OCI-LY1 (cell line): Measurements from ENCODE around the gene VIPAS39.
A peak's percentile ranks its signal among the peaks of the same experiment; 100 is the strongest.

ENCODE experiments used
- H2AFZ ChIP-seq: fragments of 200-600 bp; sonication (generic), shearing (Covaris generic); 2 replicates; pipeline ENCODE4 v1.6.0; 2014; ENCODE audit warnings: antibody characterized with exemption, mild to moderate bottlenecking, low read length
- H3F3A ChIP-seq: fragments of 200-600 bp; sonication (generic), shearing (Covaris generic); 2 replicates; pipeline ENCODE4 v1.6.0; 2014; ENCODE audit warnings: mild to moderate bottlenecking, antibody characterized with exemption, low read length, moderate library complexity; ENCODE audit not compliant: insufficient read depth
- H3K27ac ChIP-seq: fragments of 200-600 bp; sonication (generic); 2 replicates; pipeline ENCODE4 v1.5.1; 2014; ENCODE audit warnings: low read length, mixed run types, mild to moderate bottlenecking, low read depth; ENCODE audit not compliant: poor library complexity, severe bottlenecking
- H3K27me3 ChIP-seq: fragments of 200-600 bp; sonication (generic); 2 replicates; pipeline ENCODE4 v1.6.0; 2014; ENCODE audit warnings: antibody characterized with exemption, mild to moderate bottlenecking, low read length, moderate library complexity; ENCODE audit not compliant: insufficient read depth
- H3K36me3 ChIP-seq: fragments of 200-600 bp; sonication (generic); 2 replicates; pipeline ENCODE4 v1.6.1; 2014; ENCODE audit warnings: mild to moderate bottlenecking, antibody characterized with exemption, low read length, moderate library complexity, mixed read lengths; ENCODE audit not compliant: insufficient read depth
- H3K4me1 ChIP-seq: fragments of 200-600 bp; sonication (generic); 2 replicates; pipeline ENCODE4 v1.5.1; 2014; ENCODE audit warnings: mild to moderate bottlenecking, low read length, moderate library complexity; ENCODE audit not compliant: insufficient read depth, severe bottlenecking
- H3K4me2 ChIP-seq: fragments of 200-600 bp; sonication (generic), shearing (Covaris generic); 2 replicates; pipeline ENCODE4 v1.6.1; 2014; ENCODE audit warnings: low read length
- H3K4me3 ChIP-seq: fragments of 200-600 bp; sonication (generic); 2 replicates; pipeline ENCODE4 v1.5.1; 2014; ENCODE audit warnings: low read length, low read depth, mild to moderate bottlenecking, mixed read lengths; ENCODE audit not compliant: poor library complexity, severe bottlenecking
- H3K79me2 ChIP-seq: fragments of 200-600 bp; shearing (Covaris generic); 2 replicates; pipeline ENCODE4 v1.6.1; 2016; ENCODE audit warnings: mixed run types, low read length, mixed read lengths; ENCODE audit not compliant: insufficient read depth
- H3K9ac ChIP-seq: fragments of 200-600 bp; sonication (generic), shearing (Covaris generic); 2 replicates; pipeline ENCODE4 v1.6.1; 2014; ENCODE audit warnings: mild to moderate bottlenecking, low read length, mixed read lengths
- H3K9me2 ChIP-seq: fragments of 200-600 bp; sonication (generic), shearing (Covaris generic); 2 replicates; pipeline ENCODE4 v1.6.1; 2014; ENCODE audit warnings: low read depth, mild to moderate bottlenecking, low read length, mixed read lengths
- H3K9me3 ChIP-seq: fragments of 200-600 bp; shearing (Covaris generic); 2 replicates; pipeline ENCODE4 v1.6.1; 2014; ENCODE audit warnings: low read length, mixed read lengths
- H4K20me1 ChIP-seq: fragments of 200-600 bp; sonication (generic), shearing (Covaris generic); 2 replicates; pipeline ENCODE4 v1.6.0; 2016; ENCODE audit warnings: mild to moderate bottlenecking, low read length; ENCODE audit not compliant: insufficient read depth
- EZH2 ChIP-seq: fragments of 200-600 bp; sonication (generic), shearing (Covaris generic); IDR thresholded peaks from 2 replicates; pipeline ENCODE4 v1.8.0; 2017; ENCODE audit warnings: borderline replicate concordance, mixed run types, mild to moderate bottlenecking, antibody characterized with exemption, low read length, moderate library complexity, mixed read lengths
- TF ChIP-seq, protein P1 (sequence below): fragments of 200-600 bp; sonication (generic), shearing (Covaris generic); IDR thresholded peaks from 2 replicates; pipeline ENCODE4 v1.5.1; 2017; ENCODE audit warnings: mild to moderate bottlenecking, antibody characterized with exemption, low read length, moderate library complexity, mixed read lengths

Gene VIPAS39

DNA sequence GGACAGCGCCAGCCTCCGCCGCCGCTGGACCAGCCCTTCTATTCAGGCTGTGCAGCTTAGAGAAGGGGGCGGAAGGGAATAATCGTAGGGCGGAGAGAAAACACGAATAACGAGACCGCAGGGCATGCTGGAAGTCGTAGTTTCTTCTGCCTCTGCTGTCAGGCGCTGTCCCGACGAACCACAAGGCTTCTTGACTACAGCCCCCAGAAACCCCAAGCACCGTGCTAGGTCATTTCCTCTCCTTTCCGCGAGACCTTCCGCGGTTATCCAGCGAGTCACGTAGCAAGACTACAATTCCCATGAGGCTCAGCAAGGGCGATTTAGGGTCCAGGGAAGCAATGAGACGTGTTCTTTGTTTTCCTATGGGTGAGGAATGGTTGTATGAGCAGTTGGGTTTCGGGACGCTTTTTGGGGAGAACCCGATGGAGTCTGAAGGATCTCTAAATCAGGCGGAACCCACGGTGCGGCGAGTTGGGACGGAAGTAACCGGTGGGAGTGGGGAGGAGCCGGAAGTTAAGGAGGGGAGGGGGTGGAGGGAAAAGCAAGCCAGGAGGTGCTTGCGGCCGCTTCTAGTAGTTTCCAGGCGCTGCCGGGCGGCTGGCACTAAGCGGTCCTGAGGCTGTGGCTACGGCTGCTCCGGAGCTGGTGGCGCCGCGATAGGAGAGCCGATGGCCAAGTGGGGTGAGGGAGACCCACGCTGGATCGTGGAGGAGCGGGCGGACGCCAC is at the start of gene VIPAS39, which contains the start of gene AHSA1:
Gene VIPAS39 (minus strand): TSS at position 80 of the 727 bp plus-strand sequence. CDS start 3,499 bp downstream, outside the sequence.
Gene AHSA1 (plus strand): TSS at position 572 of the 727 bp plus-strand sequence. CDS start 97 bp downstream, at position 669.
- Histone ChIP-seq H3K4me1 (peaks cover 31% of the 10 kb centered on the region), H3K79me2 (peaks cover 38% of the 10 kb centered on the region), H3K36me3 (peaks cover 43% of the 10 kb centered on the region), H3K9ac (peak within 1 kb of the TSS; percentile 77), H4K20me1 (no peaks in the 10 kb centered on the region), H3K27me3 (no peaks in the 10 kb centered on the region), H3F3A (no peaks in the 10 kb centered on the region), H3K4me3 (peak within 1 kb of the TSS; percentile 86), H3K4me2 (peak within 1 kb of the TSS; percentile 86), H3K9me2 (no peaks in the 10 kb centered on the region), H3K27ac (peak within 1 kb of the TSS; percentile 57), H2AFZ (no peak within 1 kb of the TSS), H3K9me3 (no peaks in the 10 kb centered on the region)
- no peak for TF ChIP-seq EZH2
- TF ChIP-seq, protein P1, sequence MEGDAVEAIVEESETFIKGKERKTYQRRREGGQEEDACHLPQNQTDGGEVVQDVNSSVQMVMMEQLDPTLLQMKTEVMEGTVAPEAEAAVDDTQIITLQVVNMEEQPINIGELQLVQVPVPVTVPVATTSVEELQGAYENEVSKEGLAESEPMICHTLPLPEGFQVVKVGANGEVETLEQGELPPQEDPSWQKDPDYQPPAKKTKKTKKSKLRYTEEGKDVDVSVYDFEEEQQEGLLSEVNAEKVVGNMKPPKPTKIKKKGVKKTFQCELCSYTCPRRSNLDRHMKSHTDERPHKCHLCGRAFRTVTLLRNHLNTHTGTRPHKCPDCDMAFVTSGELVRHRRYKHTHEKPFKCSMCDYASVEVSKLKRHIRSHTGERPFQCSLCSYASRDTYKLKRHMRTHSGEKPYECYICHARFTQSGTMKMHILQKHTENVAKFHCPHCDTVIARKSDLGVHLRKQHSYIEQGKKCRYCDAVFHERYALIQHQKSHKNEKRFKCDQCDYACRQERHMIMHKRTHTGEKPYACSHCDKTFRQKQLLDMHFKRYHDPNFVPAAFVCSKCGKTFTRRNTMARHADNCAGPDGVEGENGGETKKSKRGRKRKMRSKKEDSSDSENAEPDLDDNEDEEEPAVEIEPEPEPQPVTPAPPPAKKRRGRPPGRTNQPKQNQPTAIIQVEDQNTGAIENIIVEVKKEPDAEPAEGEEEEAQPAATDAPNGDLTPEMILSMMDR = no peak

GRCh38 chr14:77505031-77505430 is 47.6 kb upstream of the VIPAS39 start:
- no peaks in the 10 kb centered on the region for H3K9me3 ChIP-seq
- H2AFZ ChIP-seq = no peak overlapping the region
- H3K36me3 ChIP-seq = peaks cover 29% of the 10 kb centered on the region; the same call in 1 of the 2 replicates
- H3K9me2 ChIP-seq = no peaks in the 10 kb centered on the region
- TF ChIP-seq, protein P1 = no peak
- no peak for TF ChIP-seq EZH2
- no peak overlapping the region for H3K4me3 ChIP-seq
- no peak overlapping the region for H3K27ac ChIP-seq
- no peaks in the 10 kb centered on the region for H3K79me2 ChIP-seq
- H3F3A ChIP-seq = no peaks in the 10 kb centered on the region
- no peaks in the 10 kb centered on the region for H4K20me1 ChIP-seq
- no peaks in the 10 kb centered on the region for H3K27me3 ChIP-seq
- no peak overlapping the region for H3K9ac ChIP-seq
- no peak overlapping the region for H3K4me2 ChIP-seq
- H3K4me1 ChIP-seq = no peaks in the 10 kb centered on the region

GRCh38 chr14:77503138-77503537 is 45.7 kb upstream of the VIPAS39 start:
- H3K27ac ChIP-seq = no peak overlapping the region
- H3K4me2 ChIP-seq = no peak overlapping the region
- peaks cover 16% of the 10 kb centered on the region for H3K4me1 ChIP-seq
- no peak overlapping the region for H2AFZ ChIP-seq
- no peaks in the 10 kb centered on the region for H3K27me3 ChIP-seq
- no peak overlapping the region for H3K4me3 ChIP-seq
- H3K9me3 ChIP-seq = no peaks in the 10 kb centered on the region
- H4K20me1 ChIP-seq = no peaks in the 10 kb centered on the region
- TF ChIP-seq, protein P1 = no peak
- TF ChIP-seq EZH2 = no peak
- no peak overlapping the region for H3K9ac ChIP-seq
- H3K79me2 ChIP-seq = no peaks in the 10 kb centered on the region
- peaks cover 11% of the 10 kb centered on the region; the same call in 1 of the 2 replicates for H3K36me3 ChIP-seq
- no peaks in the 10 kb centered on the region for H3F3A ChIP-seq
- H3K9me2 ChIP-seq = no peaks in the 10 kb centered on the region
